G401.6 (cell line): ENCODE data around the gene MAST4.

ENCODE experiments used
- FAIRE-seq: peaks from 2 replicates; lab custom pipeline; 2012; peaks lifted over from hg19 to GRCh38; lab: Jason Lieb, UNC

The MAST4 gene

DNA sequence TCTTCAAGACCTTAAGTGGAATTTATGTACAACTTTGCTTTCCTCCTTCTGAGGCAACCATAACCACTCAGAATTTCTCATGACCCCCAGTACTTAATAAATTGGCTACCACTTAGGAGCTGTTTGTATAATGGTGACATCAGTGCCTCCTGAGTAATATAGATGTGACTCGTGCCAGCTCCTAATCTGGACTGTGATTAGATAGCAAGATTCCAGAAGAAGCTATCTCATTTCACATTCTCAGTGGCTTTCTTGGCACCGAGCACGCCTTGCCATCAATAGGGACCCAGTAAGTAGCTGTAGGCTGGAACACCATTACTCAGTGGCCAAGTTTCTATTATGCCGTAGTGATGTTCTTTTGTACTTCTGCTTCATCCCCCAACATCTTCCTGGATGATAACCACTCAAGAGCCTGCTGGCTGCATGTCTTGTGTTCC is 371.7 kb downstream of the MAST4 start:
- no peak for FAIRE-seq

DNA sequence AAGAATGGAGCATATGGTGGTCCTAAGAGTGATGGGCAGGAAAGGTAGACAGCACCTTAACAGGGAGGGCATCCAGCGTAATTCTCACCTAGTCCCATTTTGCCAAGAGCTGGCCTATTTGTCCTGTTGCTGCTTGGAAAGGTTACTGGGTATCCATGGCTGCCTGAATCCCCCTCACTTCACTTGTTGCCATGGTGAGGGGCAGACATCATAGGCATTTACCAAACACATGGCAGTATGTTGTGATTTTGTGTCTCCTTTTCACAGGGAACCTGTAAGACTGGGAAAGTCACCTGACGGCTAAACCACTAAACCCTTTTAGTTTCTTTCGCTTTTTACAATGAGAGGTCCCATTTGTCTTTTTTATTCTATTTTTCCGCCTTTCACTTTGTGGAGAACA is 373.3 kb downstream of the MAST4 start:
- FAIRE-seq = no peak

DNA sequence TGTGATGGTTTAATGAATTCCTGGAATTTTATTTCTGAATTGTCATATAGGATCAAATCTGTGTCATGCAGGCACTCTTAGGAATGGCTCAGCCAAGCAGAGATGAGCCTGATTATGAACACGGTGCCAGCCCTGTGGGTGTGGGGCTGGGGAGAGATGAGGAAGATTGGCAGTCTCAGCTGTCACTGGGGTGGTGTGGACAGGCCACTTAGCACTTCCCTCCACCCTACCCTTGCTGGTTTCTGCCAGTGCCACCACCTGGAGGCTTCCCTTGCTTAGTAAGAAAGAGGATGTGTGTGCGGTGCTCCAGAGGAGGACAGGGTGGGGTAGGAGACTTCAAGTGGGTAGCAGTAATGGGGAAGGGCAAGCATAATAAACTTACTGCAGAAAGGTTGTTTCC is 373.8 kb downstream of the MAST4 start:
- no peak for FAIRE-seq

- FAIRE-seq = no peak
Measured at GRCh38 chr5:66972004-66972403, 375.8 kb downstream of the MAST4 start.

DNA sequence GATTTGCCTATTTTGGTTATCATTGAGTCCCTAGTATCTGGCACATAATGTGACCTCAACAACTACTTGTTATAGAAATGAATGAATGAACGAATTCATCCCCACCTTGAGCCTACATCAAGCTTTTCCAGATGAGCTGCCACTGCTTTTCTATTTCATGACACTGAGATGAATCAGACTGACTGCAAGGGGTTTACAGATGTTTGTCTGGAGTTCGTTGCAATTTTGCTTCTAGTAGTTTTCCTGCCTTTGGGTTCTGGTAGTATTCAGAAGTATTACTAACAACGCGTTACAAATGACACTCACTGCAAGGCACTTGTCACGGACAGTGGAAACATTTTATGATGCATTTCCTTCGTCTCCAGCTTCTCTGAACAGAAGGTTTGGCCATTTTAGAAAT is 378.1 kb downstream of the MAST4 start:
- FAIRE-seq = no peak

DNA sequence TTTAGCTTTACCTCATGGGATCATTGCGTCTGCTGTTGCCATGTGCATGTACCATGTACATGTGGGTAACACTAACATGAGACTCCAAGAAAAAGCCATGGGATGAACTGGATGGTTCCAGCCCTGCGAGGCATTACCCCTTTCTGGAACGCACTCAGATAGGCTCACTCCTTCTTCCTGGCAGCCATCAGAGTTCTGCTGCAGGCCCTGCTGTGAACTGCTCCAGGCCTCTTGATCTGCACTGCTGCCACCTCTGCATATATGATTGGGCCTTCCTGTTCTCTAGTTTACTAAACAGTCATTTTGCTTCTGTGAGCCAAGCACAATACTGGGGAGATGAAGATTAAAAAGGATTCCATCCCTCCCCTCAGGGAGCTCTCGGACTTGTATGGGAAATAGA is 379.9 kb downstream of the MAST4 start:
- FAIRE-seq = no peak

DNA sequence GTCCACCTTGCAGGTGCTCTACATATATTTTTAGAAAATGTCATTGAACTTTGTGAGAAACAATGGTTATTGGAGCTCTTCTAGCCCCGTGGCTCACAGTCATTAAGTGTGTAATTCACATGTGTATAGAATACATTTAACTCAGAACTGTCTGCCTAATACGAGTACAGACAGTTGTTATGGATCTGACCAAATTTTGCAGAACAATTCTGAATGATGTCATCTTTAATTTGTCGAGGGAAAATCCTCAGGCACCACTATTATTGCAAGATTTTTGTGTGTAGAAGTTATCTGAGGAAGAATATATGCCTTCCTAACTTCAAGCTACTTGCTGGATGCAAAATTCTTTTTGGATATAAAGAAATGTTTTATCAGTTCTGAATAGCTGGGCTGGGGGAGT is 383.5 kb downstream of the MAST4 start:
- no peak for FAIRE-seq

DNA sequence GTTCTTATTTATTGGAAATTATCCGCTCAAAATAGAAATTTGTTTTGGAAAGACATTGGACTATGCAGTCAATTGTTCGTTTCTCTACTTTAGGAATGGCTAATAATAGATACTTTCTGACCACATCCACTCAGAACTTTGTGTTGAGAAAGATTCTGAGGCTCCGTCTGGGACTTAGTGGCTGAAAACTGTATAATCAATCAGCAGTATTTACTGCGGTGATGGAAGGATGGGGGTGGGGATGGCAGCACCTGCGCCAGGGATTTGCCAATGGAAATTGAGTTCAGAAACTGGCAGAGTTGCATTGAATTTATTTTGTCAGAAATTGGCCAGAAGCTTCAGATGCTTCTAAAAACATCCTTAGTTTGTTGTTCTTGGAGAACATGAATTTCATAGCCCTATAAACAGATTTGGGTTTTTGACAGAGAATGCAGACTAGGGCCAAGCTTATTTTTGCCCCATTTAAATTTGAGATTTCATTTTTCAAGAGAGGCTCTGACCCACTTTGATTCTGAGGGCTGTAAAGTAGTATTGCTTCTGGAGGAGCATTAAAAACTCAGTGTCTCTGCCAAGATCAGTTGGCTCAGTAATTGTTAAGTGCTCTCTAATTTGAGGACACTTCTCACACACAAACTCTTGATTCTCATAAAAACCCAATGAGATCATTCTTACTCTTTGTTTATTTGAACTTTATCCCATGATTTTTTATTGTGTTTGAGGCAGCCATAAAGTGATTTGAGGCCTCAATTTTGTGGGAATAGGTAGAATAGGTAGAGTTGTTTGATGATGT is 385.3 kb downstream of the MAST4 start:
- no peak for FAIRE-seq

DNA sequence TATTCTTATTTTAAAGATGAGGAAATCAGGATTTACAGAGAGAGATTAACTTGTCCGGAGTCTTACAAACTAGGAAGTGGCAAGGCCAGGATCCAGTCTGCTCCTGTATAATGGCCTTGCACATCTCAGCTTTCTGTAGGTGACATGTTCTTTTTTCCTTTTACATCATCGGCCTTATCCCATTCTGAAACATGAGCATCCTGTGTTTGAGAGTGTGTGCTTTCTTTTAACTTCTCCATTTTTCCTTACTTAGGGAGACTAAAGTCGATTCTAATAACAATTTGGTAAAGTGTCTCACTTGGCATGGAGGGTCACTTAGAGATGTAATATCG is 385.8 kb downstream of the MAST4 start:
- FAIRE-seq = no peak

- no peak for FAIRE-seq
Measured at GRCh38 chr5:66982470-66982869, 386.3 kb downstream of the MAST4 start.

GRCh38 chr5:66985417-66985816 is 389.2 kb downstream of the MAST4 start:
- FAIRE-seq = no peak

DNA sequence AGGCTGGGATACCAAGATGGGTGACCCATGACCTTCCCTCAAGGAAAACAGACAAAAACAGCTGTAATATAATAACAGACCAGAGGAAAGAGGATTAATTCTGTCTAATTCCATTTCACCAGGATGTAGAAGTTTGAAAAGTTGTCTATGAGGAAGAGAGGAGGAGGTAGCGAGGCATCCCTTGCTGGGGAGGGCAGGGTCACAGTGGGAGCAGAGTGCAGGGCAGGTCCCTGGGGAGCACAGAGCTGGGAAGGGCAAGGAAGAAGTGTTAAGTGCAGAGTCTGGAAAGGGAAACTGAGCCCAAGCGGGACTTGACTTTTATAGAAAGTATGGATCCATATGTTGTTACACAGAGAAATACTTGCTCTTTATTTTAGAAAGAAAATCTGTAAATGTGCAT is 389.8 kb downstream of the MAST4 start:
- no peak for FAIRE-seq

GRCh38 chr5:66986534-66986933 is 390.3 kb downstream of the MAST4 start:
- FAIRE-seq = no peak

DNA sequence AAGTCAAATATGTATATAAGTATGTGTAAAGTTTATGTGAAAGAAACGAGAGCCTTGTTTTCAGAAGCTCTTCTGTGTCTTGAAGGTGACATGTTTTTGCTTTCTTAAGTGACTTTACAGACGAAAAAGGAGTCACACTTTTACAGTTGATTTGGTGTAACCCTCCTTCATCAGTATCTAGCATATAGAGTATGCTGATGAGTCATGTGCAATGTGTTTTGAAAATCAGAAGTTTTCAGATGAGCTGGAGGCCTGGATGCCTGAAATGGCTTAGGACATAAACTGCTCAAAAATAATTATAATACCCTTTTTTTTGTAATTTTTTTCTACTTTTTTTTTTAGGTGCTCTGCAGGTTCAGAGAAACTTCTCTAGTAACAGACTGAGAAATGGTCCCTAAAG is 390.9 kb downstream of the MAST4 start:
- no peak for FAIRE-seq

DNA sequence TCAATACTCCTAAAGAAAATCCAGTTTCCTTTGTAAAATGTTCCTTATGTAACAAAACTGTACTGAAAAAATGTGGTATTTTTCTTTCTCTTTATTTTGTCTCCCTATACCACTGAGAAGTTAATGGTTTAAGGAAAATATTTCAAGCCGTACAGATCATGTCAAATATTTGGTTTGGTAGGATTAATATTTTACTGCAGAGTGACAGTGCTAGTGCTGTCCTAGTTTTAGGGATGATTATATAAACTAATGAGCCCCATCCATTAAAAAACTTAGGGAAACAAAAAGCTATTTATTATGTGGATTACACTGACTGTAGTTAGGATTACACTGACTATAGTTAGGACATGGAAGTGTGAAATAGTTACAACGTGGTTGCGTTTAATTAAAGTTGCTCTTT is 391.3 kb downstream of the MAST4 start:
- FAIRE-seq = no peak

DNA sequence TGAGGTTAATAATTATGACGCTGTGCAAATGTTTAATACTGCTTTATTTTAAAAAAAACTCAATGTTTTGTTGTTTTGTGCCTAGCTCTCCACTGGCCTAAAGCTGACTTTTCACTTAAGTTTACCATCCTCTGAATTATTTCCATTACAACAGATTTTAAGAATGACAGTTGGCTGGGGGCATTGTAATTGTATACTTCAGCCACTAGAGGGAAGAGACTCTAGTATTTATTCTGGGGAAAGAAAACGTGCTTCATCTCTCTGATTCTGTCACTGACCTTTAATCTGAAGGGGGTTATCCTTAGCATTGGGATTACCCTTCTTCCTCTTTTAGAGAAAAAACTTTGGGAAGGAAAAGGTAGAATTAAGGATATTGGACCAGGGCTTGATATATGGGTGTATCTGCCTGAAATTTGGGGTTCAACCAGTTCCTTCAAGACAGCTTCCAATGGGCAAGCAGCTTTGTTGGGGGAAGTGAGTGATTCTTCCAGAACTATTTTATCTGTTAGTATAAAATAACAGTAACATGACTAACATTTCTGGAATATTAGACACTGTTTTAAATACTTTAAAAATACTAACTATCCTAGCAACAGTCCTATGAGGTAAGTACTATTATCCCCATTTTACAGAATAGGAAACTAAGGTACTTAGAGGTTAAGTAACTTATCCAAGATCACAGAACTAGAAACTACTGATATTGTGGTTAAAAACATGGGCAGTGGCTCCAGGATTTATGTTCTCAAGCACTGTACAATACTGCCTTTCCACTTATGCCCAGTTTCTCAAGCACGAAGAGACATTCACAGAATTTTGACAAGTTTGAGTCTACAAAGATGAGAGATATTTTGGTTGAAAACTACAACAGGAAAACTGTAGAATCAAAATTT is 392.0 kb downstream of the MAST4 start:
- FAIRE-seq = no peak

GRCh38 chr5:66989286-66989685 is 393.1 kb downstream of the MAST4 start:
- no peak for FAIRE-seq

- no peak for FAIRE-seq
Measured at GRCh38 chr5:66989781-66990180, 393.6 kb downstream of the MAST4 start.

- FAIRE-seq = no peak
Measured at GRCh38 chr5:66991746-66992145, 395.6 kb downstream of the MAST4 start.

GRCh38 chr5:66992547-66992946 is 396.4 kb downstream of the MAST4 start:
- no peak for FAIRE-seq

- FAIRE-seq = no peak
Measured at GRCh38 chr5:66993448-66993847, 397.3 kb downstream of the MAST4 start.

DNA sequence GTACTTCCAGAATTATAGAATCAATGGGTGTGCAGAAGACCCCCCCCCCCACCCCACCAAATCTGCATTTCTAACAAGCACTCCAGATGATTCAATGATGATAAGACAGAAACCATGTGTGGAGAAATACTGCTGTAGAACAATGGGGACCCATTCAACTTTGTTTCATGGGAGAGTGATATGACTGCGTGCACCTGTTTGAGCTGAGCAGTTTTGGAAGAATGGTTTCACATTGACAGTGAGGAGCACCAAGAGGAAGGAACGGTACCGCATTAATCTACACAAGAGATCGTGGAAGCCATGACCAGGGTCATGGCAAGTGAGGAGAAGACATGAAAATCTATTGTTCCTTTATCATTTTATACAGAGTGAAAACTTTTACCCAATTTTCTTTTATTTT is 397.7 kb downstream of the MAST4 start:
- FAIRE-seq = no peak

DNA sequence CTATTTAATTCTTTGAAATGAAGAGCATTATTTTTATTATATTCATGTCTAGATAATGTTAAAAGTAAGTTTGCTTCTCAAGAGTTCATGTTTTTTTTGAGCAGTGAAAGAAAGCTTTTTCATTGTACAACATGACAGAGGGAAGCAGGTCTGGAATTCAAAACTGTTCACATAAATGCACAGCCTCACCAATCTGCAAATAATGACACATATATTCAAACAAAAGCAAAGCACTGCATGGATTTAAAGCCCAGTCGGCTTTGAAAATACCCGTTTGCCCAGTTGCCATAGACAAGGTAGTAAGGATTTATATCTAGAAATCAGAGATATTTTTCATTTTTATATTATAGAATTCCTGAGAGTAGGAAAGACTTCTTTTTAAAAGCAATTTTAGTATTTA is 398.6 kb downstream of the MAST4 start:
- FAIRE-seq = no peak
